NCI-H69 (cell line): Measurements from ENCODE around the gene IGFN1.

Experiments
- DNase-seq: peaks from one replicate; lab custom pipeline; 2025; lab: John Stamatoyannopoulos, UW

The IGFN1 gene

GRCh38 chr1:201266774-201267173, 76.2 kb downstream of the IGFN1 start:
- peak; percentile 64 for DNase-seq

DNA sequence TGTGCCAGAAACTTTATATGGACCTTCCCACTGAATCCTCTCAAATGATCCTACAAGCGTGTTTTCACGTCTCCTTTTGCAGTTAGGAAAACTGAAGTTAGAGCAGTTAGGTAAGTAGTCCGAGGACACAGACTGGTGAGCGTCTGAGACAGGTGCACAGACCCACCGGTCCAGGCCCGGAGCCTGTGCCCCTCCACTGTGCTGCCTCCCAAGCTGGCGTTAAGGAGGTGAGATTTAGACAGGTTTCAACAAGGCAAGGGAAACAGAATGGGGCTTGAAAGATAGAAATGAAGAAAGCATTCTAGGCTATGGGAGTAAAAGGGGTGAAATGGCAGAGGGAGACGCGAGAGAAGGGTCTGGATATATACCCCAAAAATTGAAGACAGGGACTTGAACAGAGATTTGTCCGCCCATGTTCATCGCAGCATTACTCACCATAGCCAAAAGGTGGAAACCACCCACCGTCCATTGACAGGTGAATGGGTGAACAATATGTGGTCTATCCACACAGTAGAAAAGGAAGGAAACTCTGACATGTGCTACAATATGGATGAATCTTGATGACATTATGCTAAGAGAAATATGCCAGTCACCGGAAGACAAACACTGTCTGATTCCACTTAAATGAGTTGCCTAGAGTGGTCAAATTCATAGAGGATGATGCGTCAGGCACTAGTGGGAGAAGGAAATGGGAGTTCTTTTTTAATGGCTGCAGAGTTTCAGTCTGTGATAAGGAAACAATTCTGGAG, 77.0 kb downstream of the IGFN1 start:
- DNase-seq: no peak

- DNase-seq: peak; percentile 74
These were observed 78.1 kb downstream of the IGFN1 start for GRCh38 chr1:201268604-201269151.

DNA sequence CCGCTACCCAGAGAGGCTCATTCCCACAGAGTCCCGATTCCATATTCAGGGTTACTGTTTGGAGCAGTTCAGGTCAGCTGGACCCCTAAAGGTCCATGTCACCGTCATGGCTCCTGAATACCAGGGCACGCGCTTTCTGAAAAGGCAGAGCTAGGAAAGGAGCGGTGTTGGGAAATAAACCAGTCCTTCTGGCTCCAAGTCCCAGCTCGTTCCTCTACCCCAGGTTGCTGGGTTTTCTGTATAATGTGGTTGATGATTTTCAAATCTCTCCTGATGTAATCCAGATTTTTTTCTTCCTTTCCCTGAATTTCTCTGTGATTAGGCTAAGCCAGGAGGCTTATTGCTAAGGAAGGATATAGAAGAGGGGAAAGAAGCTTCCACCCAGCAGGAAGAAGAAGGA, 78.7 kb downstream of the IGFN1 start:
- DNase-seq: no peak

DNA sequence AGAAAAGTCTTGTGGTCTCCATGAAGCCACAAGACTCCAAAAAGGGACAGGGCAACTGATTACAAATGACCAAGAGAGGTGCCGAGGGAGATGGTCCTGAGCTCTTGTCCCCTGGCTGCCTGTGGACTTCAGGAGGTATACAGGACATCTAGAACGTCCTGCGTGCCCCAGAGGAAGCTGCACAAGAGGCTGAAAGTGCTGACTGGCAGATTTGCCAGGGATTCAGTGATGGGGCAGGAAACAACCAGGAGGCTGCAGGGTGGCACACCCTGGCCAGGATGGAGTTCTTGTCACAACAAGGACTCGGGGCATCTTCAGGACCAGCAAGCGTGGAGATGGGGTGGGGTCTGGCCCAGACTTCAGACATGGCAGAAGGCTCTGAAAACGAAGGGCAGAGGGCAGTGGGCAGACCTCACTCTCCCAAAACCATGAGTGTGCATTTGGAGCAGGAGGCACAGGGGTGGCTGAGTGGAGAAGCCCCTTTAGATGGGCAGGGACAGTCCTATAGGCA, 79.3 kb downstream of the IGFN1 start:
- no peak for DNase-seq

GRCh38 chr1:201270616-201271390, 80.2 kb downstream of the IGFN1 start:
- peak; percentile 96 for DNase-seq

DNA sequence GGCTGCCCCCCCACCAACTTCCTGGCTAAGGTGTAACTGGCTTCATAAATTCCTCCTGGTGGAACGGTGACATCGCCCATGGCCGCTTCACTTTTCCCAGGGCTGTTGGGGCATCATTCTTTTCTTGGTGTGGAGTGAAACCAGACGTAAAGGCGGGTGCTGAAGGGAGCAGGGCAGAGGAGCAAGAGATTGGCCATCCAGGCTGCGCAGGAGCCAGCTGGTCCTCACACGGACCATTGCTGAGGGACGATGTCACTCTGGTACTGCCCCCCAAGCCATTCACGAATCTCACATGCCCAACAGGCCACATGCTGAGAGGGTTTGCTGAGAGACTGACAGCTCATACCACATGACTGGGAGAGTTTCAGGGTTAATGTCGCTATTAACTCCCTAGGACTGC, 82.2 kb downstream of the IGFN1 start:
- no peak for DNase-seq

DNA sequence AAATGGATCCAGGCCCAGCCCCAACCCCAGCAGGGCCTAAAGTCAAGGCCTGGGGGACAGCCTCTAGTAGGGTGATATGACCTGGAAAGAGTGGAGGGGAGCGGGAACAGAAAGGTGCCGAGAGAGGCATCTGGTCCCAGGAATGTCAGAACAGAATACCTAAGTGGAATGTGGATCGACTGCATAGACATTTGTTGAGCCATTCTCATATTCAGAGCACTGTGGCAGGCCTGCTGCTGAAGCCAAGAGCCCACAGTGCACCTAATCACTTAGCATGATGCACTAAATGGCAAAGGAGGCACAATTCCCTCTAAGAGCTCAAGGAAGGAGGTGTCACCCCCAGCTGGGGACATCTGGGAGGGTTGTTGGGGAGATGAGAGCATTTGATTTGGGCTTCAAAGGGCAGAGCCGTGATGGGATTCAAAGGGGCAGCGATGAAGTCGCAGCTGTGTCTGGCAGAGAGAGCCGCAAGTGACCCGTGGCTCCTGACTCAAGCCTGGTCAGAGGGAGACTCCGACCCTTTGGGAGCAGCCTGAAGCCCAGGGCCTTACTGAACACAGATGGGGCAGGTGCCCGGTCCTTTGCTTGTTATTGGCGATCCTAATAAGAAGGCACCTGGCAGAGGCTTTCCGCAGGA, 84.1 kb downstream of the IGFN1 start:
- DNase-seq: peak; percentile 81

GRCh38 chr1:201275253-201275666, 84.6 kb downstream of the IGFN1 start:
- peak; percentile 97 for DNase-seq

DNA sequence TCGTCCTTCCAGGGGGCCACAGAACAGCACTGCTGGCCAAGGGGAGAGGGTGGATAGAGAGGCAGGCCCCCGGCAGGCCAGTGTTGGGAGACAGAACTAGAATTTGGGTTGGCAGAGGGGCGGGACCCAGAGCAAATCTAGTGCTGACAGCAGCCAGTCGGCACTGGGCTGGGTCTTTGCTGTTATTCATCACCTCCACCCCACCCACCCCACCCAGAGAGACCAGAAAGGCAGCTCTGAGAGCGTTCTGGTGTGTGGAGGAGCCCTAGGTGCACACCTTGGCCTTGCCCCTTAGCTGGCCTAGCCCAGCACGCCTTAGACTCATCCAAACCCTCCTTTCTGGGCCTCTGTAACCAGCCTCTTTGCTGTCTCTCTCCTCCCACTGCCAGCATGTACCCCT, 86.3 kb downstream of the IGFN1 start:
- no peak for DNase-seq

GRCh38 chr1:201277441-201277840, 86.8 kb downstream of the IGFN1 start:
- no peak for DNase-seq
